ENCODE measurements around the gene PCNX3. TPM values are rescaled to one million over a fixed set of nuclear protein-coding genes. Genes with fewer than 3 reads are reported as not detected.

PCNX3 gene
- total and polyA plus RNA-seq, 2 of the 4 experiments (the other 2 are of a cell fraction) = 5.6 to 33.2 TPM

DNA sequence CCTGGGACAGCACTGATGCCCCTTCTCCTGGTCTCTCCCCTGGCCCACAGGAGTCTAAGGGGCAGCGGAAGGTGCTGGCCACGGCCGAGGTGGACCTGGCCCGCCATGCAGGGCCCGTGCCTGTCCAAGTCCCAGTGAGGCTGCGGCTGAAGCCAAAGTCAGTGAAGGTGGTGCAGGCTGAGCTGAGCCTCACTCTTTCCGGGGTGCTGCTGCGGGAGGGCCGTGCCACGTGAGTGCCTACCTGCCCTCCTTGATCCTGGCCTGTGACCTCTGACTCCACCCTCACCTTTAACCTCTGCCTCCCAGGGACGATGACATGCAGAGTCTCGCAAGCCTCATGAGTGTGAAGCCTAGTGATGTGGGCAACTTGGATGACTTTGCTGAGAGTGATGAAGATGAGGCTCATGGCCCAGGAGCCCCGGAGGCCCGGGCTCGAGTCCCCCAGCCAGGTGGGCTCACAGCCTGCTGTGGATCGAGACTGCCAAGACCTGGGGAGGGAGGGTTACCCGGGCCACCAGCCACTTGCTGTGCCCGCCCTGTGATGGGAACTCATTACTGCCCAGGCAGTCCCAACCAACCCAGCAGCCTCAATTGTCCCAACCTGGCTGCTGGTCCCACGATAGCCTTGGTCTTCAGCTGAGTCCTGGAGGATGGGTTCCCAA is 35.4 kb upstream of the PCNX3 start:
- Histone ChIP-seq H3K4me2 (ENCODE audit: low read depth, low read length) (no peak overlapping the region), H3K9me3 (ENCODE audit: control insufficient read depth, insufficient read depth, low read length) (no peaks in the 10 kb centered on the region), H4K91ac (ENCODE audit: insufficient read depth, low read depth, low read length) (no peak overlapping the region), H3K4ac (ENCODE audit: low read depth, low read length) (no peak overlapping the region), H2BK20ac (ENCODE audit: low read depth, low read length) (no peak overlapping the region), H2BK15ac (ENCODE audit: low read depth, low read length) (no peak overlapping the region), H4K20me1 (ENCODE audit: insufficient read depth, low read length) (peaks cover 12% of the 10 kb centered on the region), H3K4me3 (ENCODE audit: insufficient read depth, low read depth, low read length) (no peak overlapping the region), H2BK5ac (ENCODE audit: low read depth, low read length, poor library complexity, severe bottlenecking) (no peak overlapping the region), H3K27me3 (ENCODE audit: control insufficient read depth, insufficient read depth, low read length) (no peaks in the 10 kb centered on the region), H4K5ac (ENCODE audit: low read depth, low read length) (no peak overlapping the region), H2AK9ac (replicated peaks; ENCODE audit: low read depth, low read length, poor library complexity) (no peak overlapping the region), H3K18ac (ENCODE audit: low read depth, low read length) (no peak overlapping the region), H4K8ac (ENCODE audit: low read depth in 2 of 2, low read length in 2 of 2) (no peak overlapping the region), H3K4me1 (ENCODE audit: control insufficient read depth, insufficient read depth, low read length) (peaks cover 21% of the 10 kb centered on the region), H2AK5ac (ENCODE audit: low read depth, low read length) (no peak overlapping the region), H3K9me1 (ENCODE audit: insufficient read depth, low read length) (peaks cover 4% of the 10 kb centered on the region), H3K36me3 (ENCODE audit: control insufficient read depth, insufficient read depth, low read length) (peaks cover 34% of the 10 kb centered on the region; the same call in 1 of the 2 replicates), H3K27ac (ENCODE audit: insufficient read depth, low read length) (no peak overlapping the region), H2BK120ac (ENCODE audit: low read depth, low read length) (no peak overlapping the region), H3K56ac (ENCODE audit: extremely low read depth, insufficient read depth, low read length) (no peak overlapping the region), H3K23ac (ENCODE audit: low read depth, low read length) (no peak overlapping the region), H3K14ac (replicated peaks; ENCODE audit: low read depth, low read length) (no peak overlapping the region), H3K79me1 (ENCODE audit: low read depth in 1 of 2, low read length in 2 of 2) (peaks cover 20 to 46% of the 10 kb centered on the region in 2 experiments; a peak in 3 of 4 replicates), H3K9ac (ENCODE audit: low read depth, low read length) (no peak overlapping the region), H2AFZ (replicated peaks; ENCODE audit: low read length, poor library complexity) (no peak overlapping the region)
- 100% methylated on average over 3 of the region's 19 CpGs; no CpG with 5 or more reads in 1 of the 2 experiments for WGBS, 2 experiments (ENCODE audit: extremely low coverage in 2 of 2, insufficient read length in 1 of 2)
- in situ Hi-C loops (cut with MboI; ENCODE audit: low sequenced_read_pairs) (no loop called here), intact Hi-C loops (cut with micrococcal nuclease) (no loop called here), dilution Hi-C loops (cut with HindIII; ENCODE audit: low sequenced_read_pairs, unreplicated experiment) (no loop called here)
- no peak for DNase-seq
- POLR2A ChIA-PET (ENCODE audit: unreplicated experiment) = no interaction called here
- CTCF ChIA-PET = no interaction called here
- no TSS peak for BruUV-seq (replicated peaks)
- ATAC-seq (ENCODE audit: low read depth) = no peak
- TF ChIP-seq MAFK (IDR thresholded peaks at IDR 0.05; ENCODE audit: low read depth, low read length) (no peak), POLR2A (IDR thresholded peaks at IDR 0.05; ENCODE audit: low read depth, low read length) (no peak), MAZ (IDR thresholded peaks at IDR 0.05; ENCODE audit: borderline replicate concordance, low read depth, low read length) (no peak), CHD1 (IDR thresholded peaks at IDR 0.05; ENCODE audit: low read depth, low read length) (no peak), RAD21 (IDR thresholded peaks at IDR 0.05; ENCODE audit: low read length) (no peak), CEBPB (IDR thresholded peaks at IDR 0.05; ENCODE audit: low read depth, low read length) (no peak), MXI1 (IDR thresholded peaks at IDR 0.05; ENCODE audit: borderline replicate concordance, low read depth, low read length) (no peak), FOS (IDR thresholded peaks at IDR 0.05; ENCODE audit: low read depth, low read length) (no peak), BHLHE40 (IDR thresholded peaks at IDR 0.05; ENCODE audit: low read depth, low read length) (no peak), NFE2L2 (IDR thresholded peaks at IDR 0.05; ENCODE audit: low read depth, low read length) (no peak), RFX5 (IDR thresholded peaks at IDR 0.05; ENCODE audit: low read depth, low read length) (no peak), RCOR1 (IDR thresholded peaks at IDR 0.05; ENCODE audit: insufficient replicate concordance, low read length) (no peak)
- TF ChIP-seq, protein P1, sequence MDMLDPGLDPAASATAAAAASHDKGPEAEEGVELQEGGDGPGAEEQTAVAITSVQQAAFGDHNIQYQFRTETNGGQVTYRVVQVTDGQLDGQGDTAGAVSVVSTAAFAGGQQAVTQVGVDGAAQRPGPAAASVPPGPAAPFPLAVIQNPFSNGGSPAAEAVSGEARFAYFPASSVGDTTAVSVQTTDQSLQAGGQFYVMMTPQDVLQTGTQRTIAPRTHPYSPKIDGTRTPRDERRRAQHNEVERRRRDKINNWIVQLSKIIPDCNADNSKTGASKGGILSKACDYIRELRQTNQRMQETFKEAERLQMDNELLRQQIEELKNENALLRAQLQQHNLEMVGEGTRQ (IDR thresholded peaks at IDR 0.05; ENCODE audit: low read depth, low read length) = no peak
- TF ChIP-seq, protein P2, sequence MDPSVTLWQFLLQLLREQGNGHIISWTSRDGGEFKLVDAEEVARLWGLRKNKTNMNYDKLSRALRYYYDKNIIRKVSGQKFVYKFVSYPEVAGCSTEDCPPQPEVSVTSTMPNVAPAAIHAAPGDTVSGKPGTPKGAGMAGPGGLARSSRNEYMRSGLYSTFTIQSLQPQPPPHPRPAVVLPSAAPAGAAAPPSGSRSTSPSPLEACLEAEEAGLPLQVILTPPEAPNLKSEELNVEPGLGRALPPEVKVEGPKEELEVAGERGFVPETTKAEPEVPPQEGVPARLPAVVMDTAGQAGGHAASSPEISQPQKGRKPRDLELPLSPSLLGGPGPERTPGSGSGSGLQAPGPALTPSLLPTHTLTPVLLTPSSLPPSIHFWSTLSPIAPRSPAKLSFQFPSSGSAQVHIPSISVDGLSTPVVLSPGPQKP (IDR thresholded peaks at IDR 0.05; ENCODE audit: borderline replicate concordance, low read depth, low read length) = no peak
